Stimulated activated CD8-positive, alpha-beta memory T cell treated with anti-CD3 and anti-CD28 coated beads, Interleukin-7, amount 100 ng/mL, for 48 hours (primary cell): ENCODE results near the gene HGFAC.
"Not testable (repeated sequence)": the region's sequence is repeated elsewhere in the genome, so short reads cannot be mapped to it uniquely, and the experiment has no call there.

Source experiments
- DNase-seq, 2 donors: peaks; one replicate each; pipeline ENCODE4 v3.0.0-alpha.2; 2020; ENCODE audit warnings: low read depth in 1 of 2; ENCODE audit errors: extremely low read depth in 1 of 2

HGFAC gene

GRCh38 chr4:3410401-3411135 lies 31.2 kb upstream of the HGFAC start:
- no peak for DNase-seq

DNA sequence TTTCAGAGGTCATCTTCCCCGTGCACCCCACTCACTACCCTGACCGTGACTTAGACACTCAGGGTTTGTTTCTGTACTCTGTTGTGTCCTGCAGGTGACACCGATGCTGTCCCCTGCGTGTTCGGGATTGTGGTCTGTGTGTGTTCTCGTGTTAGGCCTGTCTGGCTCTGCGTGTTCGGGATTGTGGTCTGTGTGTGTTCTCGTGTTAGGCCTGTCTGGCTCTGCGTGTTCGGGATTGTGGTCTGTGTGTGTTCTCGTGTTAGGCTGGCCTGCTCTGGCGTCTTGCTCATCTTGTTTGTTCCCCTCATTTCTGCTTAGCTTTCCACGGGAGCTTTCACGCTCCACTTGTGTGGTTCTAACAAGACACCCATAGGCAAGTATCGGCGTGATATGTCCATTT lies 30.6 kb upstream of the HGFAC start:
- DNase-seq, result not testable (repeated sequence)

DNA sequence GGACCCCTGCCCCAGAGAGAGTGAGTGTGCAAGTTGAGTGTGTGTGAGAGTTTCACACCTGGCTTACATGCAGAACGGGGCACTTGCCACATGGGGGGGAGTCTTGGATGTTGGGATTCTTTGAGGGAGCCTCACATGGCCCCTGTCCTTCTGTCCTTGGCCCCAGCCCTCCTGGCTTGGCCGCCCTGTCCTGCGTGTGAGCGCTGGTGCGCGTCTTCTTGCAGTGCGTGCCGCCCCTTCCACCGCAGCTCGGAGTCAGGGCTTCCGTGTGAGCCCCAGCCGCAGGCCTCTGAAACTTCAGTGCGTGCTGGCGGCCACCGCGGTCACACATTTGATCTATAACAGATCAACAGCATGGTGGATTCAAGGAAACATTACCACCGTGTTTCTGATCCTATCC lies 30.1 kb upstream of the HGFAC start:
- DNase-seq, result no peak

GRCh38 chr4:3412257-3413020 lies 29.3 kb upstream of the HGFAC start:
- no peak for DNase-seq

DNA sequence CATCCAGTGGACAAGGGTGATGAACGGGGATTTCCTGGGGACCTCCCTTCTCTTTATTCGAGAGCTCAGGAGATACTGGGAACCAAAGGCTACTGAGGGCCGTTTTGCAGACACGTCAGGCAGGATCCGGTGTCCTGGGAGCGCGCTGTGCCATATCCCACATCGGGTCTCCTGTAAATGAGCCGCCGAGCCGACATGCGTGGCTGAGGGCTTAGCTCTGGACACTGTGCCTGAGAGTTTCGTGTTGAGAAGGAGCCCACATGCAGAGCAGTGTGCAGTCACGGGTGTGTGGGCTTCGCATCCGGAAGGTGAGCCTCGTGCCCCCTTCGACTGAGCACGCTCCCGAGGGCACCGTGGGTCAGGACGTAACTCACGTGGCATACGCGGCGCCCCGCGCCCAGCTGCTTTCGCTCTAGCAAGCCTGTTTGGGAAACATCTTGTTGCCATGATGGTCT lies 28.5 kb upstream of the HGFAC start:
- no peak for DNase-seq

- DNase-seq, result no peak
Observed at GRCh38 chr4:3413675-3414420, 27.9 kb upstream of the HGFAC start.

GRCh38 chr4:3414421-3415279 lies 27.1 kb upstream of the HGFAC start:
- DNase-seq, result no peak

DNA sequence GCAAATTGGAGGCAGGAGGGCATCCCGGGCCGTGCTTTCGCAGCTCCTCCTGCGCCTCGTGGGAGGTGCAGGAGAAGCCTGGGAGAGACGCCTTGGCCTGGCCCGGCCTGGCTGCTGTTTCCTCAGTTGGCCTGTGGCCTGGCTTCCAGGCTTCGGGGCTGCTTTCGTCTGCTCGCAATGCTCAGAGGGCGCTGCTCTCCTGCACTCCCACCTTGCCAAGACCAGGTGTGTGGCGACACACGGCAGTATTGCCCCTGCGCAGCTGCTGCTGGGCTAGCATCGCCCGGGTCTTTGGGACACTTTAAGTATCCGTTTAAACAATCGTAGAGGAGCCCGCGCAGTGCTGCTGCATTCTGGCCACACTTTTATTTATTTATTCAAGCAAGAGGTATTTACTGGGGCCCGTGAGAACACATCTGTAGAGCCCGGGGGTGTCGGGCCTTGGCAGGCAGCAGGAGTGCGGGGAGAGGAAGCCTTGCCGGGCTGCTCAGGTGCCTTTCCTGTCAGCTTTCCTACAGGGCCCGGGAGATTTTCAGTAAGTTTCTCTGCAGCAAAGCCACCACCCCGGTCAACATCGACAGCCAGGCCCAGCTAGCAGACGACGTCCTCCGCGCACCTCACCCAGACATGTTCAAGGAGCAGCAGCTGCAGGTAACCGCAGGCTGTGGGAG lies 26.2 kb upstream of the HGFAC start:
- DNase-seq, result no peak

DNA sequence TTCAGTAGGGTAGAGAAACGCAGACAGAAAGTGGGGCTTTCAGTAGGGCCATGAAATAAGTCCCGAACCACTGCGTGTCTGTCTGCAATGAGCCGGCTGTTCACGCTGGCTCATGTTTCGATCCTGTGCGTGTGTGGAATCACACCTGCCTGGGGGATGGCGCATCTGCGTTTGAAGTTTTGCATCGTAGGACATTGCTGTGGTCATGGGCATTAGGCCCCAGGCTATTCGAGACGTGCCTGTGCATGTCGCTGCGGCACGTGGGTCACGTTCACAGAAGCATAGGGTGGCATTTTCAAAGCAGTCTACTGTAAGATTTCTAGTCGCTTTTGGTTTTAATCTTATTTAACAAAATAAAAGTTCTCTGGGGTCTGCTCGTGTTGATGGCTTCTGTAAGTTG lies 25.5 kb upstream of the HGFAC start:
- DNase-seq, result no peak

DNA sequence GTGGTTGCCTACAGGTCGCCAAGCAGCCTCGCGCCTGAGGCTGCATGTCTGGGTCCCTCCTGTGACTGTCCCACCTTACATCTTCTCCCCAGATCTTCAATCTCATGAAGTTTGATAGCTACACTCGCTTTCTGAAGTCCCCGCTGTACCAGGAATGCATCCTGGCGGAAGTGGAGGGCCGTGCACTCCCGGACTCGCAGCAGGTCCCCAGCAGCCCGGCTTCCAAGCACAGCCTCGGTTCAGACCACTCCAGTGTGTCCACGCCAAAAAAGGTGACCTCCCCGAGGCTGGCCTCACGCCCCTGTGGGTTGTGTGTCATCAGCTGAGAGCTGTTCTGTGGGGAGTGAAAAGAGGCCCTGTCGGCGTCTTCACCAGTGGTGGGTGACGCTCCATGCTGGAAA lies 24.9 kb upstream of the HGFAC start:
- no peak for DNase-seq

- no peak for DNase-seq
Observed at GRCh38 chr4:3417448-3417847, 24.3 kb upstream of the HGFAC start.

DNA sequence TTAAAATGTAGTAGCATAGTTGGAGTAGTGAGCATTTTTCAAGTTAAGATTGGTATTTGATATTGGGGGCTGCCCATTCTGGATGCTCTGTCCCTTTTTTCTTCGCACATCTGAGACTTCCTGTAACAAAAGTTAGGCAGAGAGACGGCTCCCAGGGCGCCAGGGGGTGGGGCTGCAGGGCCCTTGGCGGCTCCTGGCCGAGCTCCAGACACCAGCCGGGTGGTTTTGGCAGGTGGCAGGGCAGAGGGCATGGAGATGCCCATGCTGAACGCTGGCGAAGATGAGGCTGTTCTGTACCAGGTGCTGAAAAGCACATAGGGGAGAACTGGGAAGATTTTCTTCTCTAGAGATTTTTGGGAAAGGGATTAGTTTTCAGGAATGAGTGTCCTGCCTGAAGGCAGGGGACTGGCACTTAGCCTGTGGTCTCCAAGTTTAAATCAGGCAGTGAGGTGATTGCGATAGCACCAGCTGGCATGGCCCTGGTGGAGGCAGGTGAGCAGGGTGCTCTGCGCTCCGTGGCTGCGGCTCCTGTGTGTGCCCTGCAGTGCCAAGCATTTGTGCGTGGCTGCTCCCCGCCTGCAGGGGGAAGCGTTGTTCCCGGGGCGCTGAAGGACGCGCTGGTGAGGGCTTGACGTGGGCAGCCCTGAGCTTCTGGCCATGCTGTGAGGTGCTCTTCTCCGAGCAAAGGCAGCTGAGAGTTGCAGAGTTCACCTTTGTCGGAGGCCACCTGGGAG lies 23.6 kb upstream of the HGFAC start:
- DNase-seq, result no peak

GRCh38 chr4:3419836-3420605 lies 21.7 kb upstream of the HGFAC start:
- DNase-seq, result no peak

DNA sequence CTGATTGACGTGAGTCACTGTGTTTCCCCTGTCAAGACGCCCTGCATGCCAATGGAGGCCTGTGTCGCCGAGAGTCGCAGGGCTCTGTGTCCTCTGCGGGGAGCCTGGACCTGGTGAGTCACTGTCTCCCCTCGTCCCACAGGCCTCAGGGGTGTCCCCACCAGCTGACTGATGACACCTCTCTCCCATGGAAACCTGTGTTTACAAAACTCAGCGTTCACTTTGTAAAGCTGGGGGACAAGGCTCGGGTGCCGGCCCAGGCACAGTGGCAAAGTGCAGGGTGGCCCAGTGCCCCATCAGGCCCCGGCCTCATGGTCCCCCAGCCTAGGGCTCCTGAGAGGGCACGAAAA lies 21.2 kb upstream of the HGFAC start:
- no peak for DNase-seq

GRCh38 chr4:3420956-3421355 lies 20.8 kb upstream of the HGFAC start:
- DNase-seq, result no peak

DNA sequence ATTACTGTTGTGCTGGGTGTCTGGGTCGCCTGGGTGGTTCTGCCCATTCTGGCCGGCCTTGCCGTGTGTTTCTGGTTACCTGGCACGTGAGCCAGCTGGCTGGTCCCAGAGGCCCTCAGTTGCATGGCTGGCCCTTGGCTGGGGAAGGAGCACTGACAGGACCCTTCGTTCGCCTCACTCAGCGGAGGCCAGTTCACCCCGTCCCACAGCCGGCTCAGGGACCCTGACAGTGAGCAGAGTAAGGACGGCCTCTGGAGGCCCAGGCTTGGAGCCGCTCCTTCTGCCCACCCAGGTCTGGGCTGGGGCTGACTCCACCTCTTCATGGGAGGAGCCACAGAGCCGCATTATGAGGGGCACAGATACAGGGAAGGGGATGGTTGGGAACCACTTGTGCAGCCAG lies 20.3 kb upstream of the HGFAC start:
- DNase-seq, result no peak

DNA sequence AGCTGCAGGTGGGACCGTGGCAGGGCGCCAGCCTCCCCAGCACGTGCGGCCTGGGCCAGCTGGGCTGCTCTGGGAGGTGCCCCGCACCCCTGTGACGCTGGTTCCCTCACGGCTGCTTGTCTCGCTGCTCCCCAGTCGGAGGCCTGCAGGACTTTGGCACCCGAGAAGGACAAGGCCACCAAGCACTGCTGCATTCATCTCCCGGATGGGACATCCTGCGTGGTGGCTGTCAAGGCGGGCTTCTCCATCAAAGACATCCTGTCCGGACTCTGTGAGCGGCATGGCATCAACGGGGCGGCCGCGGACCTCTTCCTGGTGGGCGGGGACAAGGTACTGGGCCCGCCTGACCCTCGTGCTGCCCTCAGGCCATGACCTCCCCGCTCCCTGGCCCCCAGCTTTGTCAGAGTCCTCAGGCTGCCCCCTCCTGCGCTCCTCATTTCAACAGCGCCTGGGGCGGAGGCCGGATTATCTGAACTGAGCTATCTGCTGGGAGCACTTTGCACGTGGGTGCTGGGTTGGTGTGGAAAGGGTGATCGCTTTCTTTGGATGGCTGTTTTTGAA lies 19.4 kb upstream of the HGFAC start:
- DNase-seq, result no peak

GRCh38 chr4:3422808-3423297 lies 18.9 kb upstream of the HGFAC start:
- DNase-seq, result no peak
